ENCODE measurements around the gene KLHL22.
"Not testable (repeated sequence)": the region's sequence is repeated elsewhere in the genome, so short reads cannot be mapped to it uniquely, and the experiment has no call there.

Gene KLHL22

DNA sequence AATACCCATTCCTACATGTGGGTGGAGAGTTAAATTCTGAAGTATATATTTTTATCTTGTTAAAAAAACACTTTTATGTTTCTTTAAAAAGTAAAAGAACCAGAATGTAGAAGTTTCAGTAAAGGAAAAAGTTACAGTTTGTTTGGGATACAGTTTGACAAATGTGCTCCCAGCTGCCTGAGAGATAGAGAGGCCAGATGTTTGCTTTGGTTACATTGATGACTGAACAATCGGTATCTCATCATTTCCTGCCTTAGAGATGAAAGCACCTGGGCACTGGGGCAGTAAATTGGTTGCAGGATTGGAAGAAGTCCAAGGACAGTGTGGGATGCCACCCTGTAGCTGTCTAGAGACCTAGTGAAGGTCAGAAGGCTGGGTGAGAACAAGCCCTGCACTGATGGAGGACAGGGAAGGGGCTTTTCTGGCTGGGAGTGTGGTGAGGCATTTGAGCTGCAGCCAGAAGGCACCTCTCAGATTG lies 28.4 kb upstream of the KLHL22 start:
- no peak for DNase-seq (ENCODE audit: low read depth in 3 of 3, low spot score in 1 of 3)

DNA sequence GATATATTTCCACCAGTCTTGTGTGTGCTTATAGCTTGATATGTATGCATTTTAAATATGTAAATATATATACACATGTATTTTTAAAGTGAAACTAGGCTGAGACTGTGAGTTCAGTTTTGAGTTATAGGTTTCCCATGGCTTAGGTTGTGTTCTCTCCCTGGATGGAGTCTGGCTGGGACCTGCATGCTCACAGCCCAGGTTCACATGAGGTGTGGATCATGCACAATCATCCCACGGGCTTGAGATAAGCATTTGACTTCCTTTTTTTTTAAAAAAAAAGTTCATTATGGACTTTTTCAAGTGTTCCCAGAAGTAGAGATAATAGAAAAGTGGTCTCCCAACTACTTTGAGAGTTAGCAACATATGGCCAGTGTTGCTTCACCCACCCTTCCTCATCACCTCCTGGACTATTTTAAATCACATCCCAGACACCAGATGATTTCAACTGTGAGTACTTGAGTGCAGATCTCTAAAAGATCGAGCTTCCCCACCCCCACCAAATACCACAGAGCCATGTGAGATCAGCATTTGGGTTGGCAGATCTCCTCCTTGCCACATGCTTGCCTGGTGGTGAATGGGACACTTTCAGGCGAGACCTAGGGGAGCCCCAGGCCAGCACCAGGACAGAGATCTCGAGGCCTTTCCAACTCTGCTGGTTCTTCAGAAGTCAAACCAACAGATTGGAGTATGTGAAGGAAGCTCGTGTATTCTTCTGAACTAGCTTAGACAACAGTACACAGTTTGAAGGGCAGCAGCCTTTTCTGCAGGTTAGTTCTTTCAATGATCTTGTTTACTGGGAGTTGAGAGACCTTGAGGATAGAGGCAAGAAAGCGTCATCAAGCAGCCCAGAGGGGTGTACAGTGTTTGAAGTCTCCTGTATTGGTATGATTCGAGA lies 27.7 kb upstream of the KLHL22 start:
- DNase-seq (ENCODE audit: low read depth in 3 of 3, low spot score in 1 of 3): no peak

DNA sequence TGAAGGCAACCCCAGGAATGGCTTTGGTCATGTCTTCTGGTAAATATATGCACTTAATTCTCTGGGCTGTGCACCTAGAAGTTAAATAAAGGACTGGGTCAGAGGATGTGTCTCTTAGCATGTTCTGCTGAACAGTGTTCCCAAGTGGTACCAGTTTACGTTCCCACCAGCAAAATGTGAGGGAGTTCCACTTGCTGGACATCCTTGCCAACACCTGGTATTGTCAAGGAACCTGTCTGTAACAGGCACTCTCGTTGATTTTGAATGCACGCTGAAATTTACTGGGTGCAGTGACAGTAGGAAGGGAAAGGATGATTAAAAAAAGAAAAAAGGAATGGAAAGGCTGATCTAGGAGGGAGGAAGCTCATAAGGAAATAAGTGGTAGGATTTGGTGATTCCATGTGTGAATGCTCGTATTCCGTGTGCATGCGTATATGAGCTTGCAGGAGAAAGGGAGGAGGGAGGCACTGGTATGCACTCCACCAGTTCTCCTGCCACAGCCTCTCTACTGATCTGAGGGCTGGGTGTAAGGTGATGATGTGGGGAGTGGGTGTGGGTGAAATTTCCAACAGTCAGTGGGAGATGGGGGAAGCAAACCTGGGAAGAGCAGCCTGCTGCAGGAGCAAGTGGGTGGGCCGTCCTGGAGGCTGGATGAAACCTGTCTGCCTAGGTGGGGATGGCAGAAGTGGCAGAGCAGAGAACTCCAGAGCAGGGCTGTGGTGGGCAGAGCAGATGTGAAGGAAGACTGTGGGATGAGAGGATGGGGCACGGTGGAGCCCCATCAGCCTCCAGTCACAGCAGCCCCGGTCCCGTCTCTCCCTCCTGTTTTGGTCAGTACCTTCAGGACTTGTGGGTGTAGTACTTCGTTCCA lies 26.8 kb upstream of the KLHL22 start:
- DNase-seq (ENCODE audit: low read depth in 3 of 3, low spot score in 1 of 3): no peak

DNA sequence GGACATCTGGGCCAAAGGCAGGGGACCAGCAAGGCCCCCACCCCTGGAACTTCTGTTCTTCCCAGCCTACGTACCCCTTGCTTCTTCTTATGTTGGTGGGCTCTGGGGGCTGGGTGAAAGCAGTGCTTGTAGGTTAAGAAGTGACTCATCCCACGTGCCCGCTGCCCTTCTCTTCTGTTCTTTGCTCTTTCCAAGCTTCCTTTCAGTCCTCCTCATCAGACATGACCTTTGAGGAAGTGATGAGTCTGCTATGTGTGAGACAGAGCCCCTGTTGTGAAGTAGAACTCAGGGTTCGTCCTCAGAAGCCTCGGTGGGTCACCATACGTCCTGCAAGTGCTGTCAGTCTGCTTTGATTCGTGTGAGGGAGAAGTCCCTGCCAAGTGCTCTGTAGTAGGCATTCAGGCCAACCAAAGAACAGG lies 24.5 kb upstream of the KLHL22 start:
- no peak for DNase-seq (ENCODE audit: low read depth in 3 of 3, low spot score in 1 of 3)

DNA sequence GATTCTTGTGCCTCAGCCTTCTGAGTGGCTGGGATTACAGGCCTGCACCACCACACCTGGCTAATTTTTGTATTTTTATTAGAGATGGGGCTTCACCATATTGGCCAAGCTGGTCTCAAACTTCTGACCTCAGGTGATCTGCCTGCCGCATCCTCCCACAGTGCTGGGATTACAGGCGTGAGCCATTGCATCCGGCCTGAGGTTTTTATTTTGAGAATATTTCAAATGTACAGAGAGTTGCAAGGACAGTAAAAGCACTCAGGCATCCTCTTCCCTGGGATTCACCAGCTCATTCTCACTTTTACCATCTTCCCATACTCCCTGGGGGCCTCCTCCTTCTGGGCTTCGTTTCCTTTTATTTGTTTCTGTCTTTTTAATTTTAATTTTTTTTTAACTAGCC lies 24.0 kb upstream of the KLHL22 start:
- no peak for DNase-seq (ENCODE audit: low read depth in 3 of 3, low spot score in 1 of 3)

DNA sequence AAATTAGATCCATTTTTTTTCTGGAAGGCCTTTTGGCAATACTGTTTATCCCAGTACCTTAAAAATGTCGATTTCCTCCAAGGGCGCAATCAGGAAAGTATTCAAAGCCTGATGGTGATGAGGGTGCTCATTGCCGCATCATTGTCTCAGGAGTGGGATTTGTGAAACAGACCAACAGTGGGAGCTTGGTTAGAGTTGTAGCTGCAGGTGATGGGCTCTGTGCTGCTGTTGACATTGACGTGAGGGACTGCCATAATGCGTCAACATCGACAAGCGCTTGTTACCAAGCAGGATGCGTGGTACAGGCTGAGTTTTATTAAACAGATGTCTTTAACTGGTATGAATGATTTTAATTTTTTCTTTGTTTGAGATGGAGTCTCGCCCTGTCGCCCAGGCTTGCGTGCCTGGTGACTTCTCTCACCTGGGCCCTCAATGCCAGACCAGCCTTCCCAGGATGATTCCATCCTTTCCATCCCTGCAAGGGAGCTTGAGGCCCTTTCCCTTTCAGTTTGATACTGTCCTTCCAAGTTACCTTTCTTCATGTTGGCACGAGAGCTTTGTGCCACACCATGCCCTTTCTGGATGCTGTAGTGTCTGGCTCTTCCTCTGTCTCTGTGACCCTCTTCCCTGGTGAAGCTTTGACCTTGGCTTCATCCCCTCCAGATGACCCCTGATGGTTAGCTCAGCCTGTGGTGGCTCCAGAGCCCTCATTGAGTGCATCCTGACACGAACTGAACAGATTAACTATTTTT lies 22.4 kb upstream of the KLHL22 start:
- no peak for DNase-seq (ENCODE audit: low read depth in 3 of 3, low spot score in 1 of 3)

DNA sequence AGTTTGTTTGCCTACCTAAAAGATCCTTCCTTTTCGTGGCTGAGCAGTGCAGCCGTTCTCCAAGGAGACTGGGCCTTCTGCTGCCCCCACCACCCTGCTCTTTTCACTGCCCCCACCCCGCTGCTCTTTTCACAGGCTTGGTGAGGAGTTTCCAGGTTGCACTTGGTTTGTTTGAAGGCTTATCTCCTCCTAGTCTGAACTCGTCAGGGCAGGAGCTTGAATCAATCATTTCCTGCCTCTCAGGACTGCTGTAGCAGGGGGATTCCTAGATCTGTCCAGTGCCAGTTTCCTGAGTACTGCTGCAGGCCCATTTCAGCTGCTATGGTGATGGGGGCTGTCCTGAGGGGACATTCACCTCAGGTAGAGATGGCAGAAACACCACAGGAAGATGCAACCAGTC lies 21.8 kb upstream of the KLHL22 start:
- no peak for DNase-seq (ENCODE audit: low read depth in 3 of 3, low spot score in 1 of 3)

DNA sequence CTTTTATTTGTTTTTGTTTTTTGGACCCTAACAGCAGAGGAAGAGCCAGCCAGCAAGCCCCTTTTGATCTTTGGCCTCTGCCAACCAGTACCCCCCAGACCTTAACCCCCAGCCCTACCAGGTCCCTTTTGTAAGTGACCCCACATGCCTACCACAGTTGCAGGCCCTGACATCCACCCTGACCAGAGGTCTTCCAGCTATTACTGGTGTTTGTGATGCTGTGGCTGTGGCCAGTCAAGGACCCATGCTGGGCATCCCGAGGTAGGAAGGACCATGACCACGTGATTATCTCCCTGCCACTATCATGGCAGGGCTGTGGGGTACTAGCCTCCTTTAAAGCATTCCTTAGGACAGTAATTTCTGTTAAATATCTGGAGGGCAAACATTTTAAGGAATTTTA lies 20.8 kb upstream of the KLHL22 start:
- no peak for DNase-seq (ENCODE audit: low read depth in 3 of 3, low spot score in 1 of 3)

DNA sequence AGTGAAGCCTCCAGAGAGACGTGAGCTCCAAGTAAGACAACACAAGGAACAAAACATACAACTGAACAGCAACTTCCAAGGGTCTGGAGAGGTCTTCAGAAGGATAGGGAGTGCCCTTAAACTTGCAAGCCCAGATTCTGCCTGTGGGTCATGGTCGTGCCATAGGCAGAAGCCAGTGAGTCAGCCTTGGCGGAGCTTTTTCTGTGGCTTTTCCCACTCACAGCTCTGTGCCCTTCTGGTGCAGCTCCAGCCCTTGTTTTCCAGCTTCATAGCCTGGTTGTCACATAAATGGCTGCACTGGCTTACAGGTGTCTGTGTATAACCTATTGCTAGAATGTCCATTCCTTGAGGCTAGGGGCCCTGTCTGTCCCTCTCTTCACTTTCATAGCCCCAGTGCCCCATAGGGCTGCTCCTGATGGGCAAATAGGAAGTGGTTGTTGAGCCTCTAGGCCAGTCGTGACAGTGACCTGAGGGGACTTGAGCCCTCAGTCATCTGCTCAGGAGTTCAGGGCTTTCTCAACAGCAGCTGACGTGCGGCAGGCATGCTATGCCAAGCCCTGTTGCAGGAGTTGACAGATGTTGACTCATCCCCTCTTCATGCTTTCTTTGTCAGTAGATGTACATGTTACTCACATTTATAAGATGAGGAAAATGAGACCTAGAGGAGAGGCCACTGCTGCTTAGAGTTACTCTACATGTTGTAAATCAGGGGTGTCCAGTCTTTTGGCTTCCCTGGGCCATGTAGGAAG lies 19.2 kb upstream of the KLHL22 start:
- no peak for DNase-seq (ENCODE audit: low read depth in 3 of 3, low spot score in 1 of 3)

DNA sequence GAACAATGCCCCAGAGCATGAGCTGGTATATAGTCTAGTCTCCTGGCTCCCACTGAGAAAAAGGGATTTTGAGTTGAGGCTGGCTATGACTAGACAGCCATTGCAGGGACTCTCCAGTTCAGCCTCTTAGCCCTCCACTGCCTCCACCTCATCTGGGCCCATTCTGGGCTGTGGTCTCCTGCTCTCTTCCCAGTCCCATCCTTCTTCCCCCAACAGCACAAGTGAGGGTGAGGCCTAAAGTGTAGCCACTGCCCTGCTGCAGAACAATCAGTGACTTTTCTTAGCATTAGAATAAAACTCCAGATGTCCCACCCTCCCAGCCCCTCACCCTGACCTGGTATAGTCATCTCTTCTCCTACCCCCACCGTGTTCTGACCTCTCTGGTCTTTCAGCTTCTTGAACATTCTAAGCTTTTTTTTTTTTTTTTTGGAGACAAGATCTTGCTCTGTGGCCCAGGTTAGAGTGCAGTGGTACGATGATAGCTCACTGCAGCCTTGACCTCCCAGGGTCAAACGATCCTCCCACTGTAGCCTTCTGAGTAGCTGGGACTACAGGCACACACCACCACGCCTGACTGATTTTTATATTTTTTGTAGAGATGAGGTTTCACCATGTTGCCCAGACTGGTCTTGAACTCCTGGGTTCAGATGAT lies 16.1 kb upstream of the KLHL22 start:
- no peak for DNase-seq (ENCODE audit: low read depth in 3 of 3, low spot score in 1 of 3)

DNA sequence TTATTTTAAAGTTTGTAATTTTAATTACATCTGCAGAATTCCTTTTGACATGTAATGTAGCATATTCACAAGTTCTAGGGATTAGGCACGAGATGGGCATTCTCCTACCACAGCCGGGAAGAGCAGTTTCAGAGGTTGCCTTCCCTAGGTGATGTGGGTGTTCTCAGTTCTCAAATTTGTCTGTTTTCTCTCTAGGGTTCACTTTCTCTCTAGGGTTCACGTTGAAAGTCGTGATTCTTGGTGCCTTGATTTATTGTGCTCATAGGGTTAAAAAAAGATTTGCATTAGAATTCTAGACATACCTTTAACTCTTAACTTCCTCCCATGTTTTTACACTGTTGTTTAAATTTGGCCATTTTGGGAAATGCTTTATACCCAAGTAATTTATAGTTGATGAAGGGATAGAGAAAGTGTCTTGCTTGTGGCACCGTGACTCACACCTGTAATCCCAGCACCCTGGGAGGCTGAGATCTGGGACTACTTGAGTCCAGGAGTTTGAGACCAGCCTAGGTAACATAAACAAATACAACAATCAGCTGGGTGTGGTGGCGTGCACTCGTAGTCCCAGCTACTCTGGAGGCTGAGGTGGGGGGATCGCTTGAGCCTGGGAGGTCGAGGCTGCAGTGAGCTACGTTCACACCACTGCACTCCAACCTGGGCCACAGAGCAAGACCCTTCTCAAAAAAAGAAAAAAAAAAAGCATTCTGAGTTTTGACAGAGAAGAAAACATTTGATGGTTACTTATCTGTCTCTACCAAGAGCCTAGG lies 15.4 kb upstream of the KLHL22 start:
- no peak for DNase-seq (ENCODE audit: low read depth in 3 of 3, low spot score in 1 of 3)

DNA sequence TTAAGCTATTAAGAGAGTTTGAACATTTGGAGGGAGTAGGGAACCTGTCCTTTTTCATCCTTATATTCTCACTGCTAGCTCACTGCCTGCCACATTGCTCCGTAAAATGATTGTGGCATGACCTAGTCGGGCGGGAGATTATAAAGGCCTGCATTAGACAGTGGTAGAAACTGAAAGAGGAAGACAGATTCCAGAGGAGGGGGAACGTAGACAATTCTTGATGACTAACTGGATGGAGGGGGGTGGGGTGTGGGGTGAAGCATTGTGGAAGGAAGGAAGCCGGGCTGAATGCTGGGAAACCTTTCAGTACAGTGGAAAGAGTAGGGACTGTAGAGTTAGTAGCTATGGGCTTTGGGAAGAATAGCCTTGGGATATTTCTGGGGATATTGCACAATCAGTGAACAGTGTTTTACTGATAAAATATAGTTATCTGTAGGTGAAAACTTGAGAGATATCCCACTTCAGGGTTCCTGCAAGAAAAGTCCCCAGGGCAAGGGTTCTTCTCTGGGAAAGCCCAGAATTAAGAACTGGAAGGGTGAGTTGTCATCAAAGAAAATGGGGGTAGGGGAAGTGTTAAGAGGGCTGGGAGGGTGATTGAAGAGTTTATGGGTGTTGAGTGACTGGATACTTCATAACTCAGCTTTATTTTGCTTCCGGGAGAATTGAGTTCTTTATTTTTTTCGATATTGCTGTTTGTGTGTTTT lies 13.9 kb upstream of the KLHL22 start:
- no peak for DNase-seq (ENCODE audit: low read depth in 3 of 3, low spot score in 1 of 3)

DNA sequence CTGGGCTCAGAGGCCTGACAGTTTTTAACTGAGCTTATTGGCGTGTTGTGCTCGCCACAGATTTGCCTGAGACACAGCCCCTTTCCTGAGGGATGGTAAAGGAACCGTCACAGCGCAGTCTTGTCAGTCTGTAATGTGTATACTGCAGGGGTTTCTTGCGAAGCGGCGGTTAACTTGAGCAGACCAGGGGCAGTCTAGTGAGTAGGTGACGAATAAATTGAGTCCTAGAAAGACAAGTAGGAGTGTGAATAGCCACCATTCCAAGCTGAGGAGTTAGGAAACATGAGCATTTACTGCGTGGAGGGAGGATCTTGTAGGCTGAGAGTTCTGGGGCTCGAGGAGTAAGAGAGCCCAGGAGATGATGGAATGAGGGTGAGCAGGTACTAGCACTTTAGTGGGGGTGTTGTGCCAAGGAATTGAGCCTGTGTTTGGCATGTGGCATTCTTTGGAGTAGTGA lies 13.2 kb upstream of the KLHL22 start:
- DNase-seq (ENCODE audit: low read depth in 3 of 3, low spot score in 1 of 3): no peak

DNA sequence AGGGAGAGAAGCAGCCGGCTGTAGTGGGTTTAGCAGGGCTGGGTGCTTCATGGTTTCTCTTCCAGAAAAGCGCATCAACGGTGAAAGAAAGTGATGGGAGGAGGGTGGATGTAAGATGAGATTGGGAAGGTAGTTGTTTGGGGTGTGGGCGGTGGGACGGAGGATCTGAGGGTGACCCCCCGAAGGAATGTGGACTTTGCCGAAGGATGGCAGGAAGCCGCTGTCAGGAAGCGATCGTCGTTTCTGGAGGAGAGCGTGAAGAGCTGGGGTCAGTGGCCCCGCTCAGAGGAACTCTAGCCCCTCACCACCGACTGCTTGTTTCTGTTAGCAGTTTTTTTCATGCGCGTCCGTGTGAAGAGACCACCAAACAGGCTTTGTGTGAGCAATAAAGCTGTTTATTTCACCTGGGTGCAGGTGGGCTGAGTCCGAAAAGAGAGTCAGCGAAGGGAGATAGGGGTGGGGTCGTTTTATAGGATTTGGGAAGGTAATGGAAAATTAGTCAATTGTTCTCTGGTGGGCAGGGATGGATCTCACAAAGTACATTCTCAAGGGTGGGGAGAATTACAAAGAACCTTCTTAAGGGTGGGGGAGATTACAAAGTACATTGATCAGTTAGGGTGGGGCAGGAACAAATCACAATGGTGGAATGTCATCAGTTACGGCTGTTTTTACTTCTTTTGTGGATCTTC lies 12.6 kb upstream of the KLHL22 start:
- DNase-seq (ENCODE audit: low read depth in 3 of 3, low spot score in 1 of 3): not testable (repeated sequence)

DNA sequence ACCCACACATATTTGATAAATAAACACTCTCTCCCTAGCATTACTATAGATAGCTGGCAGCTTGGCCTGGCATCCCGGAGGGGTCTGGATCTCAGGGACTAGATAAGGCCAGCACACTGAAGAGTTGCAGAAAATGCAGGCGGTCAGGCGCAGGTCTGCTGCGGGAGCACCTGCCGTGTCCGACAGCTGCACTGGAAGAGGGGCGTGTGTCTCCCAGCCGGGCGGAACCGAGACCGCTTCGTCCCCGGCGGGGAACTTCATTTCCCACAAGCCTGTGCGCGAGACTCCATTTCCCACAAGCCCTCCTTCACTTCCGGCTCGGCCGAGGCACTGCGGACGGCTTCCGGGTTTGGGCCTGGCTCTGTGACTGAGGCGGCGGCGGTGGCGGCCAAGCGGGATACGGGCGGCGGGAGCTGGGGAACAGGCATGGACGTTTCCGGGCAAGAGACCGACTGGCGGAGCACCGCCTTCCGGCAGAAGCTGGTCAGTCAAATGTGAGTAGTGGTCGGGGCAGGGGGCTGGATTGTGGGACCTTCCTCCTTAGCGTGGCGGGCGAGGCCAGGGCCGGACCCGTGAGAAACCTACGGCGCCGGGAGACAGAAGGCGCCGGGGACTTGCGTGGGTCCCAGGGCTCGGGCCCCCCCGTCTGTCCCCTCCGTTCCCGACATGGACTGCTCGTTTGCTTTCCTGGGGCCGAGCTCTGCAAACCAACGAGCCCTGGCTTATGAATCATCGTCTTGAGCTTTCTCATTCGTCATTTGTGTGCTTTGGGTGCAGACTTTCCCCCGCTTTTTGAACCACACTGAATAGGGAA lies 11.9 kb upstream of the KLHL22 start, which contains the start of gene MED15:
TSS of gene MED15 (plus strand) at position 358 of the 814 bp plus-strand sequence. CDS start at position 427, 69 bp downstream.
- peak; percentile 70 to 75 (median 74) for DNase-seq (ENCODE audit: low read depth in 3 of 3, low spot score in 1 of 3)

DNA sequence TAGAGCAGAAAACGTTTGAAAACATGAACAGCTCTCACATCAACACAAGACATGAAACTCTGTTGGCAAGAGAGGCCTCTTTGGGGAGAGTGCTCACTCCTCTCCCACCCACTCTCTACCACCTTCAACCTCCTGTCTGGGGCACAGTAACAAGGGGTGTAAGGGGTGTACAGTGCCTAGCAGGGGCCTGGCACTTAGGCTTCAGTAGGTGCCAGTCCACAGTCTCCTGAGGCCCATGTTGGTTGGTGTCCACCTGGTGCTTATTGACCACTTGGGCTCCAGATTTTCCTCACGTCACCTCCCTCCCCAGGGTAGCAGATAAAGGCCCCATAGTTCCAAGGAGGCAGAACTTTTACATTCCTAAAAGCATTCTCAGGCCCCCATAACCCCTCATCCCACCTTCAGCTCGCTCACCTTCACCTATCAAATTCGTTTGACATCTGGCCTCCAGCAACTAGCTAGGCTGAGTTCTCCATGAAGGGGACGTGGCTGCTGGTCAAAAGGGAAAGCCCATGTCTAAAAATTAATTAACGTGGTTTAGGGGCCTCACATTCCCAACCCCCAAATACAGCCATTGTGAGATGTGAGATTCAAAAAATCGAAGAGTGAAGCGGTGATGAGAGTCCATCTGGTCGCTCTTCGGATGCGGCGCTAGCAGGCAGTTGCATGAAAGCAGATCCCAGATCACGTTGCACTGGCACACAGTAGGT lies 11.1 kb upstream of the KLHL22 start:
- DNase-seq (ENCODE audit: low read depth in 3 of 3, low spot score in 1 of 3): no peak

All from stimulated activated CD4-positive, alpha-beta T cell treated with anti-CD3 and anti-CD28 coated beads, TNF-alpha, amount 100 ng/mL, for 1 hour (primary cell).